ENCODE results near the gene TCAP.

The TCAP gene

DNA sequence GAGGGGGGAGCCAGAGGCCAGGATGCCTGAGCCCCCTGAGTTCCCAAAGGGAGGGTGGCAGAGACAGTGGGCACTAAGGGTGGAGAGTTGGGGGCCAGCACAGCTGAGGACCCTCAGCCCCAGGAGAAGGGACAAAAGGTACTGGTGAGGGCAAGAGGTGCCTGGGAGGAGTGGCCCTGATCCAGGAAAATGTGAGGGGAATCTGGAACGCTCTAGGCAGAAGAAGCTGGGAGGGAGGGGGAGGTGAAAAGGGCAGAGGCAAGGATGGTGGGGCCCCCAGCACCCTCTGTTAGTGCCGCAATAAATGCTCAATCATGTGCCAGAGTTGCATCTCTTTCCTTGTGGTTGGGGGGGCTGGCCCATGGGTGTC lies 1.1 kb downstream of the TCAP start:
- H3K4me3 ChIP-seq (ENCODE audit: low read depth, low read length): no peak overlapping the region

DNA sequence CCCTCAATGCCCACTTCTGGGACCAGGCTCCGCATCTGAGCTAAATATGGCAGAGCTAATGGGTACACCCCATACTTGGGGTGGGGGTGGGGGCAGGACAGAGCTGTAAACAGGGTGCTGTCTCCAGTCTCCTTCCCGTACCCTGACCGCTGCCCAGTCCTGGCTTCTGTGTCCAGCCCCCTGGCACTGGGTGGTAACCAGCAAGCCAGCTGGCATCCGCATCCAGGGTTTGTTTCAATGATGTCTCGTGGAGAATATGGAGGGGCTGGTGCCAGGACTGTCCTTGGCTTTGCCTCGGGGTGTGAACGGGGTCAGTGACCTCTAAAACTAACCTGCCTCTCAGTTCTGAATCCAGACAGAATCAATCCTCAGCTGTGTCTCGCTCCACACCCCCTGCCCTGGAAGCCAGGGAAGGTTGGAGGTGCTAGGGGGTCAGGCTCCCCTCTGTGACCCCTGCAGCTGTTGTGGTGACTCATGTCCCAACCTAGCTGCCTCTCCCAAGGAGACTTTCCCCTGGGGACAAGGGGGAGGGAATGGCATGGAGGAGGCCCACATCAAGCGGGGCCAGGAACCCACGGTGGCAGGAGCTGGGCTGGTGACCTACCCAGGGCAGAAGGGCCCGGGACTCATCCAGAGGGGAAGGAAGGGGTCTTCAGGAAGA lies 1.6 kb downstream of the TCAP start:
- no peak overlapping the region for H3K4me3 ChIP-seq (ENCODE audit: low read depth, low read length)

GRCh38 chr17:39667262-39667944 lies 2.3 kb downstream of the TCAP start:
- H3K4me3 ChIP-seq (ENCODE audit: low read depth, low read length): peak overlapping the region; percentile 13

DNA sequence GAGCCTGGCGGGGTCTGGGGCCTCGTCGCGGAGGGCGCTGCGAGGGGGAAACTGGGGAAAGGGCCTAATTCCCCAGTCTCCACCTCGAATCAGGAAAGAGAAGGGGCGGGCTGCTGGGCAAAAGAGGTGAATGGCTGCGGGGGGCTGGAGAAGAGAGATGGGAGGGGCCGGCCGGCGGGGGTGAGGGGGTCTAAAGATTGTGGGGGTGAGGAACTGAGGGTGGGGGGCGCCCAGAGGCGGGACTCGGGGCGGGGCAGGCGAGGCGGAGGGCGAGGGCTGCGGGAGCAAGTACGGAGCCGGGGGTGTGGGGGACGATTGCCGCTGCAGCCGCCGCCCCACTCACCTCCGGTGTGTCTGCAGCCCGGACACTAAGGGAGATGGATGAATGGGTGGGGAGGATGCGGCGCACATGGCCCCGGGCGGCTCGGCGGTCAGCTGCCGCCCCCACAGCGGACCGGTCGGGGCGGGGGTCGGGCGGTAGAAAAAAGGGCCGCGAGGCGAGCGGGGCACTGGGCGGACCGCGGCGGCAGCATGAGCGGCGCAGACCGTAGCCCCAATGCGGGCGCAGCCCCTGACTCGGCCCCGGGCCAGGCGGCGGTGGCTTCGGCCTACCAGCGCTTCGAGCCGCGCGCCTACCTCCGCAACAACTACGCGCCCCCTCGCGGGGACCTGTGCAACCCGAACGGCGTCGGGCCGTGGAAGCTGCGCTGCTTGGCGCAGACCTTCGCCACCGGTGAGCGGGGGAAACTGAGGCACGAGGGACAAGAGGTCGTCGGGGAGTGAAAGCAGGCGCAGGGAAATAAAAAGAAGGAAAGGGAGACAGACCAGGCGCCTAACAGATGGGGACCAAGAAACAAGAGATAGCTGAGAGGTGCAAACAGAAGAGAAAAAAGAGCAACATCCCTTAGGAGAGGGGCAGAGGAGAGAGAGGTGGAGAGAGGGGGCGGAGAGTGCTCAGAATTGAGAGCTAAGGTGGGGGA lies 3.1 kb downstream of the TCAP start, which contains the start of gene PNMT:
PNMT (plus strand) TSS at position 509 of the 980 bp plus-strand sequence; CDS start at position 532, 23 bp downstream.
- H3K4me3 ChIP-seq (ENCODE audit: low read depth, low read length): peak within 1 kb of the TSS; percentile 28

GRCh38 chr17:39669897-39670735 lies 5.0 kb downstream of the TCAP start:
- H3K4me3 ChIP-seq (ENCODE audit: low read depth, low read length): no peak overlapping the region

DNA sequence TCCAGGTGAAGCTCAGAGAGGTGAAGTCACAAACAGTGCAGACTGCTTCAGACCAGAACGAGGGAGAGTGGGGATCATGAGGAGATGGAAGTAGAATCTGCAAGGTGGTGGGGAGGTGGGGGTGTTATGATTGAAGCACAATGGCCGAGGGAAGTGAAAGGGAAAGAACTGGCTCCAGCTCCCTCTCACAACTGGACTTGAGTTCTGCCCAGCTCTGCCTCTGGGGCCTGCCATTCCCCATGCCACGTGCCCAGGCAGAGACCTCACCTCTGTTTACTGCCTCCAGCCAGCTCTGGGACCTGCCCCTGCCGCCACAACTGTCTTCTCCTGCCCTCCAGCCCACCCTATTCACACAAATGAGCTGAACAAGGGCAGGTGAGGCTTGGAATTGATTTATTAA lies 5.6 kb downstream of the TCAP start:
- H3K4me3 ChIP-seq (ENCODE audit: low read depth, low read length): no peak overlapping the region

DNA sequence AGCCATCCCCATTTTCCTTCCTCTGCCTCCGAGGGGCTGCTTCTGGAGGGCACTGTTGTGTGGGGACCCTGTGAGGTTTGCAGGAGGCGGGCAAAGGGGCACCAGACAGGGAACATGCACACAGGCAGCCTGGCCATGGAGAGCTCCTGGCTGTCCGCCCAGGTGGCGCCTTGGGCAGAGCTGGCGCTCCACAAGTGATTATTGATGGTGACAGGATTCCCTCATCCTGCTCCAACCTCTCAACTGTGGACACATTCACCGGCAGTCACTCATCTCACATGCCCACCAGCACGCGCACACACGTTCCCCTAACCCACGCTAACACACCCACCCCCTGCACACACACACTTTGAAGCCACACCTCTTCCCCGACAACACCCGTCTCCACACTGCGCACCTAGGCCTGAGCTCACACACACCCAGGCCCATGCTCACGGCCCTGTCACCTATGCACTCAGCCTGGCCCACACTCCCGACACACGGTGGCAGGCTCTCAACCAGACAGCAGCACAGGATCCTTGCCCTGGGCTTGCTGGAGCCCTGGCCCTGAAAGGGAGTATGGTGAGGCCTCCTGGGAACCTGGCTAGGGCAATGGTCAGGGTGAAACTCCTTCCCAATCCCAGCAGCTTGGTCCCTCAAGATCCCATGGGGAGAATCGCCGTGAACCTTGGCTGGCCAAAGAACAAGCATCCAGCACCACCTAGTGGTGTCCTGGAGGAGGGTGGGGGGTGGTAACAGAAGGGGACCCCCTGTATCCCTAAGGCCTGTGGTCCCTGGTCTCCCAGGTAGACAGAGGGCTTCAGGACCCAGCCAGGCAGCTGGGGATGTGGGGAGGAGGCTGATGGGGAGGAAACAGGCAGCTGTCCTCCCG lies 6.7 kb downstream of the TCAP start:
- no peak overlapping the region for H3K4me3 ChIP-seq (ENCODE audit: low read depth, low read length)

GRCh38 chr17:39672522-39673334 lies 7.6 kb downstream of the TCAP start:
- H3K4me3 ChIP-seq (ENCODE audit: low read depth, low read length): no peak overlapping the region

- H3K4me3 ChIP-seq (ENCODE audit: low read depth, low read length): no peak overlapping the region
These were observed 8.4 kb downstream of the TCAP start for GRCh38 chr17:39673335-39674081.

GRCh38 chr17:39674179-39674578 lies 9.0 kb downstream of the TCAP start:
- H3K4me3 ChIP-seq (ENCODE audit: low read depth, low read length): no peak overlapping the region

DNA sequence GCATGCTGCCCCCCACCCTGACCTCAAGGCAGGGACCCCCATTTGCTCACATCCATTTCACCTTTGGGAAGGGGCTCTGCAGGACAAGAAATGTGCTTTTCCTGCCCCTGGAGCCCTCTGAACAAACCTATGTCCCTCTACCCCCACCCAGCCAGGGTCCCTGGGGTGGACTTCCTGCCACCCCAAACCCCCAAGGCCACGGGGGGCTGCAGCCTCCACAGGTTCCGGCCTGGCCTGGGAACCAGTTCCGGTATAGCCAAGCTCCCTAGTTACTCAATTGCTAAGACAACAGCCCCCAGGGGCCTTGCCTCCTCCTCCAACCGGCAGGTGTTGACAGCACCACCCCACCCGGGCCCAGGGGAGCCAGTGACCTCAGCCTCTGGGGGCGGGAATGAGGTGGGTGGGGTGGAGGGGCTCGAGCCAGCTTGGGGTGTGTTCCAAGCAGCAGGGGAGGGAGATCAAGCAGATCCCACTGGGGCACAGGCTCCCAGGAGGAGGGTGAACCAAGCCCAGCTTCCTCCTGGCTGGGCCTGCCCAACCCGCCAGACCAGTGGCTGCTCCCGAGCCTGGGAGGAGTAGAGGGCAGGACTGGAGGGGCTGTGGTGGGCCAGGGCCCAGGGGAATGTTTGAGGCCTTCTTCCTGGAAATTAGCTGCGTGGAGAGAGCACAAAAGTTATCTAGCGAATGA lies 9.7 kb downstream of the TCAP start:
- no peak overlapping the region for H3K4me3 ChIP-seq (ENCODE audit: low read depth, low read length)

- H3K4me3 ChIP-seq (ENCODE audit: low read depth, low read length): no peak overlapping the region
These were observed 10.4 kb downstream of the TCAP start for GRCh38 chr17:39675390-39676082.

DNA sequence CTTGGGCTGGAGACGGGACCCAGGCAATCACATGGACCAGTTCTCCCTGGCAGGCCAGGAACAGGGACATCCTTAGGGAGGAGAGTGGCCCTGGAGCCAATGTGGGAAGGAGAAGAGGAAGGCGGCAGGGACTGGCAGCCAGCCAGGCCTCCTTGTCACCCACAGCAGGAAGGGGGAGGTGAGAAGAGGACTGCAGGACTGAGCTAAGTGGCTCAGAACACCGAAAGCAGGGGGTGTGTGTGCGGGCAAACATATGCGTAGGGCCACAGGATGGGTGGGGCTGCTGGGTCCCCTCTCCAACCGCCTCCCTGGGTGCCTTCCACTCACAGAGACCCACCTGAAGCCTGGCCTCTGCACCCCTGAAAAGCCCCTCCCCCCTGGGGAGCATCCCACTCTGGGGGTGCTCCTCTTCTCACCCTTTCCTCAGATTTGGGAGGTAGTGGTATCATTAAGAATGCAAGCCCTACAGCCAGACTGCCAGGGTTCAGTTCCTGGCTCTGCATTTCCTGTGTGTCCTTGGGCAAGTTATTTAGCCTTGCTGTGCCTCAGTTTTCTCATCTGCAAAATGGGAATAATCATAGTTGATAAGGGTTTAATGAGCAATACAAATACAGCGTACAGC lies 11.2 kb downstream of the TCAP start:
- no peak overlapping the region for H3K4me3 ChIP-seq (ENCODE audit: low read depth, low read length)

- H3K4me3 ChIP-seq (ENCODE audit: low read depth, low read length): no peak overlapping the region
These were observed 11.9 kb downstream of the TCAP start for GRCh38 chr17:39677072-39677471.

- no peak overlapping the region for H3K4me3 ChIP-seq (ENCODE audit: low read depth, low read length)
These were observed 12.6 kb downstream of the TCAP start for GRCh38 chr17:39677542-39678339.
